Cardiac fibroblast (primary cell): ENCODE data around the gene CABLES1.

Experiments used
- DNase-seq, 2 donors: peaks; one replicate each; pipeline versions ENCODE4 v3.0.0 to v3.0.0-alpha.2; 2010; ENCODE audit warnings: low read depth in 2 of 2
- H3K4me3 ChIP-seq, 2 donors: replicated peaks in 1 of 2; 1 replicate in 1 of 2; 2 replicates in 1 of 2; pipeline ENCODE4 v1.5.1; 2011; ENCODE audit warnings: low read depth in 2 of 2, low read length in 2 of 2, mild to moderate bottlenecking in 2 of 2, moderate library complexity in 1 of 2
- TF ChIP-seq, protein P1 (sequence below): IDR thresholded peaks from one replicate; pipeline ENCODE4 v1.5.1; 2011; ENCODE audit warnings: low read depth, mild to moderate bottlenecking, low read length, inconsistent platforms

CABLES1 gene

DNA sequence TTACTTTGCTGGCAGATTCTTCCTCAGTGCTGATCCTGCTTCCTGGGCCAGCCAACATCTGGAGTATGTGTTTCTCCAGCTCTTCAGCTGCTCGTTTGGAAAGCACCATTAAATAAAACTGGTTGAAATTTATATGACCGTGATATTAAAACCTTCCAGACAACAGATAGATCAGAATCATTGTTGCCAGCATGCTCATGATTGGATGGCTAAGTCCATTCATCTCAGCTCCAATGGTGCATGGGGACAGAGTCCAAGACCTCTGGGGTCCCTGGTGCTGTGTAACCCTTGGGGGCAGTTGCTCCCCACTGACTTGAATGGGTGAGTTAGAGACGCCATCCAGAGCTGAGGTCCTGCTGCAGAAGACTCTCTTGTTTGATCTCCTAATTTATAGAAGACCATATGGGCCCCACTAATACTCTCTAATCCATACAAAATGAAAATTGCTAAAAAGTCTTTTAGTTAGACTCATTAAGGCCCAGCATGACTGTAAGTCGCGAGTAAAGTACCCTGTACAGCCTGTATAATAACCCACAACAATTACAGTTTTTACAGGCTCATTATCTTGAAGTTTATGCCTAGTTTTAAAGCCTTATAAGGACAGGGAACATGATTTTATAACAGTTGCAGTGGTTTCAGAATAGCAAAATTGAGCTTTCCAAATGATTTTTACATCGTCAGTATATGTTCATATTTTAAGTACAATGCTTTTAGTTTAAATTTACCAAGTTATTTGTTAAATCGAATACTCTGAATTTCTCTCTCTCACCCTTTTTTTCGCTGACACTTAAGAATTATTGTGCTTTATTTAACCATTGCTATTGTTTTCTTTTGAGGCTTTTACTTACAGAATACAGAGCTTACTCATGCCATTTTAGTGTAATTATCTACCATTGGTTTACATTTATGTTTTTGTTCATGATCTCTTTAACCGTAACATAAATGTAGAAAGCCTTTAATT is 60.0 kb downstream of the CABLES1 start:
- no peak for DNase-seq
- H3K4me3 ChIP-seq: no peak overlapping the region
- TF ChIP-seq, protein P1, sequence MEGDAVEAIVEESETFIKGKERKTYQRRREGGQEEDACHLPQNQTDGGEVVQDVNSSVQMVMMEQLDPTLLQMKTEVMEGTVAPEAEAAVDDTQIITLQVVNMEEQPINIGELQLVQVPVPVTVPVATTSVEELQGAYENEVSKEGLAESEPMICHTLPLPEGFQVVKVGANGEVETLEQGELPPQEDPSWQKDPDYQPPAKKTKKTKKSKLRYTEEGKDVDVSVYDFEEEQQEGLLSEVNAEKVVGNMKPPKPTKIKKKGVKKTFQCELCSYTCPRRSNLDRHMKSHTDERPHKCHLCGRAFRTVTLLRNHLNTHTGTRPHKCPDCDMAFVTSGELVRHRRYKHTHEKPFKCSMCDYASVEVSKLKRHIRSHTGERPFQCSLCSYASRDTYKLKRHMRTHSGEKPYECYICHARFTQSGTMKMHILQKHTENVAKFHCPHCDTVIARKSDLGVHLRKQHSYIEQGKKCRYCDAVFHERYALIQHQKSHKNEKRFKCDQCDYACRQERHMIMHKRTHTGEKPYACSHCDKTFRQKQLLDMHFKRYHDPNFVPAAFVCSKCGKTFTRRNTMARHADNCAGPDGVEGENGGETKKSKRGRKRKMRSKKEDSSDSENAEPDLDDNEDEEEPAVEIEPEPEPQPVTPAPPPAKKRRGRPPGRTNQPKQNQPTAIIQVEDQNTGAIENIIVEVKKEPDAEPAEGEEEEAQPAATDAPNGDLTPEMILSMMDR: no peak

DNA sequence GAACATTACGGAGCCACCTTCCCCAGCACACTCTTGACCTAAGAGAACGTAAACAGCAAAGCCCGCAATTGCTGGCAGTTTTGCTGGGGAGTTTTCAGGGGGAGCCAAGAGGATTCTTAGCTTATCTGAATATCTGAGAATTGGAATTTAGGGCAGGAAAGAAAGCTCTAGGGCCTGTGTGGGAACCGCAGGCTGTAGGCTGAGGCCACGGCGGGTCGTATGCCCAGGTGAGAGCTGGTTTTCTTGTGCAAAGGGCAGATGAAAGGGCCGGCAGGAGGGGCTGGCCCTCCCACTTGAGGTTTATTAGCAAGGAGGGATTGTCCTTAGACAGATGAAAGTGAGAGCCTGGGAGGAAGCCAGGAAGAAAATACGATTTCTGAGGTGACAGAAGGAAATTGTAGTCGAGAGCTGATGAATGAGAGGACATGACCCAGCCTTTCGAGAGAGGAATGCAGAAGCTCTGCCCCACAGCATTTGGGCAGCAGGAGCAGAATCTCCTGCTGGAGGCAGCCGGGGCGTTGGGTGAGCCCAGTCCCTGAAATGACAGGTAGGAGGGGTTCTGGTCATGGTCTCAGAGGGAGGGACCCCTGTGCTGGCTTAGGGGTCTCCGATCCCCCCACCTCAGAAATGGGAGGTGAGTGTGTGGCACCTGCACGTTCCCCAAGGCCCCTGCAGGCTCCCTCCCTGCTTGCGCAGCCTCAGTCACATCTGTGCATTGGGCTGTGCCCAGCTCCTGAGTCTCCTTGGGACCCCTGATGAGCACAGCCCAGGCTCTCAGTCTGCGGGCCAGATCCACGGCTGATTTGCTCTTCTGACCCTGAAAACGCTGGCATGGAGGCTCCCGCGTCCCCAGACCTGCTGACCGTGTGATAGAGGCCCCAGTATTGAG is 61.1 kb downstream of the CABLES1 start:
- no peak overlapping the region for H3K4me3 ChIP-seq
- TF ChIP-seq, protein P1: no peak
- no peak for DNase-seq

DNA sequence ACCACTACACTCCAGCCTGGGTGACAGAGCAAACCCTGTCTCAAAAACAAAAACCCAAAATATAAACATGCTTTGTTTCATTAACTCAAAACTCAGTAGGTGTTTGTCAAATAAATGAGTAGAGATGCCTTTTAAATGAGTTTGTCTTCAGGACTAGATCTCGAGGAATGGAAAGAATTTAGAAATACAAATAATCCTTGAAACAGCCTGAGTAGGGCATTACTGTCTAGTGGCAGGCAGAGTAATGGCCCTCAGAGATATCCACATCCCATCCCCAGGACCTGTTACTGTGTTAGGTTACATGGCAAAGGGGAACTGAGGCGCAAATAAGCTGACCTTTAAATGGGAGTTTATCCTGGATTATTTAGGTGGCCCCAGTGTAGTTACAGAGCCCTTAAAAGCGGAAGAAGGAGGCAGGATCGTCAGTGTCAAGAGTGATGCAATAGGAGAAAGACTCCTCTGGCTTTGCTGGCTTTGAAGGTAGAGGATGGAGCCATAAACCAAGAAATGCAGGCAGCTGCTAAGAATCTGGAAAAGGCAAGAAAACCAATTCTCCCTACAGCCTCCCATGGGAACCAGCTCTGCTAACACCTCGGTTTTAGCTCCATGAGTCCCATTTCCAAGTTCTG is 63.0 kb downstream of the CABLES1 start:
- DNase-seq: no peak
- H3K4me3 ChIP-seq: no peak overlapping the region

DNA sequence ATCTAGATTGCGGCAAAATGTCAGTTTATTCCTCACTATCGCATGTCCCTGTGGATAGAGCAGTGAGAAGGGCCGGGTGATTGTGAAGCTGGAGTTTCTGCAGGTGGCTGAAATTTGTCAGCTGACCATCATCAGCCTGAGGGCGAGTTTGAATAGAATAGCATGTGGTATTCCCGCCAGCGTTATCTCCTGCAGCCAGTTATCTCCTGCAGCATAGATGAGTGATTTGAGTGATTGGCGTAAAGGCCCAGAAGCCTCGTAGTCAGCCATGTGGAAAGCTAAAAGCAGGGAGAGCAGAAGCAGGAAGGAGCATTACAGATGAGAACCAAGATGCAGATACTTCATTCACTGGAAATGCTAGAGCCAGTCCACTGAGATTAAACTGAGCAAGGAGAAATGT is 65.5 kb downstream of the CABLES1 start:
- TF ChIP-seq, protein P1: no peak
- no peak overlapping the region for H3K4me3 ChIP-seq
- no peak for DNase-seq

More for the DNA sequence above, 63.0 kb downstream of the CABLES1 start:
- TF ChIP-seq, protein P1: no peak

DNA sequence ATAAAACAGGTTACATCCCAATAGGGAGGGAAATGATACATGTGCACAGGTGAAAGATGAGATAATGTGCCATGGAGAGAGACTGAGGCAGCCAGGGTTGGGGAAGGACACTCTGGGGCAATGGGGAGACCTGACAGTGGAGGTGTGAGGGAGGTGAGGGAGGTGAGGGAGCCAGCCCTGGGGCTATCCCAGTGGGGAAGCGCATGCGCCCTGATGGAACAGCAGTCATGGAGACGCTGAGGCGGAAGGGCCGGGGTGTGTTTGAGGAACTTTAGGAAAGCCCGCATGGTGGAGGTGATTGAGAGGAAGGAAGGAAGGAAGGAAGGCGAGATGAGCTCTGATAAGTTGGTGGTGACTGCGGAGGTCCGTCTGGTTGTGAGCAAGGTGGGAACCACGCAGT is 66.5 kb downstream of the CABLES1 start:
- TF ChIP-seq, protein P1: no peak
- H3K4me3 ChIP-seq: no peak overlapping the region
- DNase-seq: no peak

DNA sequence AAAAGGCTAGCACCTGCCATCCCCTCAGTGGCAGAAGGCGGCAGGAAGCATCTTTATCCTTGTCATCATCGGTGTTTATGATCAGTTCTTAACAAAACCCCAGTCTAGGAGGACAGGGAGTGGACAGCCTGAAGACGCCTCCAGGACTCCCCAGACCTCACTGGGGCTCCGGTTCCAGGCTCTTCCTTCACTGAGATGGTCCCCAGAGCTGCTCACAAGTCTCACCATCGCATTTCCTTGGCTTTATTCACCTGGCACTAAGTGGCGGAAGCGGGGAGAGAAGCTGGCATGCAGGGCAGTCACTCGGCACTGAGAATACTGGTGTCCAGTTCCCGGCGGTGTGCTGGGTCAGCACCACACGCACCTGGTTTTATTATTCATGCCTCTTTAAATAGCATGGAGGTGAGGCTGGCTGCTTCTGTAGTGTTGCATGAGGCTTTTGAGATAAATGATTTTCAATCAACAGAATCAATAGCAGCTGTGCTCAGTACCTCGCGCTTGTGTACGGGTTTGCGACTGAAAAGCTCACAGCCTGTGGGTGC is 68.7 kb downstream of the CABLES1 start:
- no peak overlapping the region for H3K4me3 ChIP-seq
- DNase-seq: no peak
- TF ChIP-seq, protein P1: no peak
